GM12878 (cell line): ENCODE measurements around the gene OR10H4. TPM values are rescaled to one million over a fixed set of nuclear protein-coding genes. Genes with fewer than 3 reads are reported as not detected.

Experiments used
- ATAC-seq: fragments of 200-7000 bp; cut with Tn5 transposase; 3 replicates; pipeline ENCODE4 v1.9.1; 2020; ENCODE audit warnings: mild to moderate bottlenecking, moderate library complexity
- BruUV-seq: library from RNA; stranded (reverse); fragments of 400-500 nt; replicated peaks from 2 replicates; lab custom pipeline; 2021; lab: Mats Ljungman, UMichigan
- CTCF ChIA-PET: fragments of 300-600 bp; sonication (Branson Sonifier 250); formaldehyde crosslinking; extraction: SDS; loops from one replicate; lab custom pipeline; 2021; ENCODE audit warnings: inconsistent platforms; lab: Yijun Ruan, JAX
- POLR2A ChIA-PET: fragments of 350-600 bp; formaldehyde crosslinking; extraction: SDS; loops from one replicate; lab custom pipeline; 2021; ENCODE audit warnings: inconsistent platforms; lab: Charles Lee
- RAD21 ChIA-PET: fragments of 300-600 bp; sonication (Branson Sonifier 250); formaldehyde crosslinking; loops from one replicate; lab custom pipeline; 2023; ENCODE audit warnings: antibody characterized with exemption; ENCODE audit not compliant: unreplicated experiment; lab: Charles Lee
- SMC1A ChIA-PET: fragments of 300-600 bp; sonication (Branson Sonifier 250); formaldehyde crosslinking; loops from one replicate; lab custom pipeline; 2023; ENCODE audit not compliant: unreplicated experiment, uncharacterized antibody; lab: Charles Lee
- DNase-seq: peaks from one replicate; pipeline ENCODE4 v3.0.0-alpha.2; 2011; ENCODE audit warnings: low read depth, low spot score
- FAIRE-seq: peaks from 3 replicates; lab custom pipeline; 2011; peaks lifted over from hg19 to GRCh38; lab: Jason Lieb, UNC
- H2AFZ ChIP-seq: 2 replicates; pipeline ENCODE4 v1.6.0; 2011; ENCODE audit warnings: low read depth, low read length, control low read depth; ENCODE audit not compliant: control insufficient read depth
- H3K27ac ChIP-seq: 2 replicates; pipeline ENCODE4 v1.5.1; 2011; ENCODE audit warnings: control low read depth; ENCODE audit not compliant: control insufficient read depth, insufficient read depth
- H3K27me3 ChIP-seq, 2 experiments: replicated peaks in 1 of 2; 2 replicates each; pipeline versions ENCODE4 v1.6.0 to v1.6.1; 2011; ENCODE audit warnings: low read length in 1 of 2; ENCODE audit not compliant: control insufficient read depth in 2 of 2, insufficient read depth in 2 of 2
- H3K36me3 ChIP-seq, 2 experiments: 2 replicates each; pipeline ENCODE4 v1.5.1; 2011; ENCODE audit warnings: low read length in 1 of 2; ENCODE audit not compliant: control insufficient read depth in 2 of 2, insufficient read depth in 2 of 2
- H3K4me1 ChIP-seq: 2 replicates; pipeline ENCODE4 v1.6.1; 2011; ENCODE audit warnings: mild to moderate bottlenecking, low read length, moderate library complexity, mixed read lengths; ENCODE audit not compliant: control insufficient read depth, insufficient read depth
- H3K4me2 ChIP-seq: 2 replicates; pipeline ENCODE4 v1.6.0; 2011; ENCODE audit warnings: control low read depth; ENCODE audit not compliant: control insufficient read depth, insufficient read depth
- H3K4me3 ChIP-seq: fragments of 200-600 bp; sonication (generic); 2 replicates; pipeline ENCODE4 v1.5.1; 2016
- H3K79me2 ChIP-seq: 2 replicates; pipeline ENCODE4 v1.6.0; 2011; ENCODE audit warnings: low read length; ENCODE audit not compliant: control insufficient read depth, insufficient read depth
- H3K9ac ChIP-seq: 2 replicates; pipeline ENCODE4 v1.8.0; 2011; ENCODE audit warnings: low read length, control low read depth, mixed read lengths; ENCODE audit not compliant: control insufficient read depth, insufficient read depth
- H3K9me3 ChIP-seq: replicated peaks from 3 replicates; pipeline ENCODE4 v1.5.1; 2011; ENCODE audit warnings: mild to moderate bottlenecking, low read length; ENCODE audit not compliant: control insufficient read depth, insufficient read depth
- H4K20me1 ChIP-seq: 2 replicates; pipeline ENCODE4 v1.6.0; 2011; ENCODE audit not compliant: control insufficient read depth, insufficient read depth
- CEBPB ChIP-seq, 2 experiments: fragments of 150-350 bp in 1 of 2; IDR thresholded peaks; 2 replicates each; pipeline ENCODE4 v1.6.1; 2012 to 2014; ENCODE audit warnings: low read depth in 2 of 2, low read length in 2 of 2, borderline replicate concordance in 1 of 2, inconsistent platforms in 1 of 2
- NFYB ChIP-seq: IDR thresholded peaks from 2 replicates; pipeline ENCODE4 v1.6.1; 2011; ENCODE audit warnings: low read depth, mild to moderate bottlenecking, low read length, improper control_type of control experiment, moderate library complexity; ENCODE audit not compliant: insufficient read depth
- POLR2A ChIP-seq: IDR thresholded peaks from 2 replicates; pipeline ENCODE4 v1.6.1; 2011; ENCODE audit warnings: low read depth, mild to moderate bottlenecking, low read length
- RUNX3 ChIP-seq: IDR thresholded peaks from 2 replicates; pipeline ENCODE4 v1.6.1; 2012; ENCODE audit warnings: low read length, inconsistent platforms
- SUZ12 ChIP-seq: fragments of 200-600 bp; sonication (generic); IDR thresholded peaks from one replicate; pipeline ENCODE4 v1.6.1; 2018; ENCODE audit warnings: antibody characterized with exemption, mild to moderate bottlenecking; ENCODE audit not compliant: unreplicated experiment
- ZBTB40 ChIP-seq: fragments of 450-650 bp; IDR thresholded peaks from 2 replicates; pipeline ENCODE4 v1.6.1; 2016; ENCODE audit warnings: mild to moderate bottlenecking, moderate library complexity, borderline replicate concordance
- WGBS: methylation state at CpG from one replicate; pipeline ENCODE4 v1.1.6; 2016; ENCODE audit warnings: low lambda C conversion rate; ENCODE audit not compliant: insufficient replicate concordance, insufficient coverage; ENCODE audit errors: missing lambda C conversion rate; 5-methylcytosine and 5-hydroxymethylcytosine counted together
- in situ Hi-C: fragments of 300-500 bp; cut with MboI; formaldehyde crosslinking; loops from 9 replicates; pipeline ENCODE4 v1.14.3; 2018; ENCODE audit warnings: mixed read lengths
- intact Hi-C: fragments of 100-400 bp; cut with micrococcal nuclease; formaldehyde crosslinking; loops from one replicate; pipeline ENCODE4 v1.14.2; 2022; ENCODE audit not compliant: unreplicated experiment
- polyA plus RNA-seq, 11 experiments: library from polyadenylated mRNA; depleted of rRNA in 4 of 11; unstranded in 6 of 11; stranded (reverse) in 5 of 11; fragments of >200 nt; fragmentation: Nextera tagmentation in 4 of 11; fragmentation: Illumina TruSeq in 1 of 11; extraction: Ambion mirVana in 4 of 11; extraction: Trizol in 1 of 11; gene quantifications; 1 replicate in 1 of 11; 2 replicates in 10 of 11; pipeline versions ENCODE4 v1.2.1 to v1.2.3, GENCODE V29; 2011 to 2016; ENCODE audit warnings: inconsistent platforms in 2 of 11, missing spikeins in 2 of 11, low read depth in 1 of 11
- total RNA-seq, 4 experiments: library from RNA; depleted of rRNA in 3 of 4; stranded (reverse); fragments of >200 nt in 3 of 4; fragmentation: Illumina TruSeq in 1 of 4; extraction: Trizol in 1 of 4; gene quantifications; 2 replicates each; pipeline versions ENCODE4 v1.2.1 to v1.2.3, GENCODE V29; 2013 to 2021
- TF ChIP-seq, protein P1 (sequence below): IDR thresholded peaks from 2 replicates; pipeline ENCODE4 v1.6.1; 2012; ENCODE audit warnings: low read depth, low read length, improper control_type of control experiment
- TF ChIP-seq, protein P2 (sequence below): fragments of 450-650 bp; IDR thresholded peaks from 2 replicates; pipeline ENCODE4 v1.6.1; 2014; ENCODE audit warnings: mild to moderate bottlenecking

The OR10H4 gene
- total and polyA plus RNA-seq, 10 of the 15 experiments (the other 5 are each of a cell fraction or from before 2014, with no cell fraction given), result not detected

DNA sequence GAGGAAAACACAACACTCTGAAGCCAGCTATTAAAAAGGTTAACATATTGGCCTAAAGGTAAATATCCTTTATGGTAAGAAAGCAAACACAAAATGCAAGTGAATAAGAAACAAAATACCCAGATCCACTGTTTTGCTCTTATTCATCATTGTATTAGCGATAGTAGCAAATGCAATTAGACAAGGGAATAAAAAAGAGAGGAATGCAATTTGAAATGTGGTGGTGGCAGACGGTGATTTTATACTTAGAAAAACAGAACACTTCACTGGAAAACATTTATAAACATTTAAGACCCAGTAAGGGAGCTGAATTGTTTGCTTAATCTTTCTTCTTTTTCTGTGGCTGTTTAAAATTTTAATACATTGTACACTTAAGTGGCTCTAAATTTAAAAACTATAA is 33.7 kb upstream of the OR10H4 start:
- ChIA-PET CTCF (no interaction called here), SMC1A (interaction anchor here (0.7 kb wide), 2 partner anchors 271 to 414 kb away, joined by 3 read pairs; no protein-coding TSS in a partner anchor), RAD21 (no interaction called here), POLR2A (no interaction called here)
- ATAC-seq (no peak), DNase-seq (no peak), FAIRE-seq (no peak)
- Histone ChIP-seq H3K4me3 (no peak overlapping the region), H3K27ac (no peak overlapping the region), H3K27me3 (peaks cover 1 to 4% of the 10 kb centered on the region in 2 experiments; a peak in 3 of 4 replicates), H3K79me2 (no peaks in the 10 kb centered on the region), H3K4me1 (no peaks in the 10 kb centered on the region), H3K4me2 (no peak overlapping the region), H4K20me1 (no peaks in the 10 kb centered on the region), H2AFZ (no peak overlapping the region), H3K9ac (no peak overlapping the region), H3K36me3 (no peaks in the 10 kb centered on the region), H3K9me3 (no peaks in the 10 kb centered on the region; the same call in 2 of the 3 replicates)
- 90% methylated on average over 2 of the region's 2 CpGs for WGBS
- intact Hi-C loops (no loop called here), in situ Hi-C loops (no loop called here)
- TF ChIP-seq ZBTB40, result no peak
- TF ChIP-seq CEBPB (IDR thresholded peaks at IDR 0.05; ENCODE audit: borderline replicate concordance in 1 of 2, low read depth in 2 of 2, low read length in 2 of 2), result no peak
- TF ChIP-seq SUZ12, result no peak
- TF ChIP-seq, protein P1, sequence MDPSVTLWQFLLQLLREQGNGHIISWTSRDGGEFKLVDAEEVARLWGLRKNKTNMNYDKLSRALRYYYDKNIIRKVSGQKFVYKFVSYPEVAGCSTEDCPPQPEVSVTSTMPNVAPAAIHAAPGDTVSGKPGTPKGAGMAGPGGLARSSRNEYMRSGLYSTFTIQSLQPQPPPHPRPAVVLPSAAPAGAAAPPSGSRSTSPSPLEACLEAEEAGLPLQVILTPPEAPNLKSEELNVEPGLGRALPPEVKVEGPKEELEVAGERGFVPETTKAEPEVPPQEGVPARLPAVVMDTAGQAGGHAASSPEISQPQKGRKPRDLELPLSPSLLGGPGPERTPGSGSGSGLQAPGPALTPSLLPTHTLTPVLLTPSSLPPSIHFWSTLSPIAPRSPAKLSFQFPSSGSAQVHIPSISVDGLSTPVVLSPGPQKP, result no peak
- TF ChIP-seq POLR2A, result no peak
- TF ChIP-seq NFYB, result no peak
- no peak for TF ChIP-seq RUNX3
- TF ChIP-seq, protein P2, sequence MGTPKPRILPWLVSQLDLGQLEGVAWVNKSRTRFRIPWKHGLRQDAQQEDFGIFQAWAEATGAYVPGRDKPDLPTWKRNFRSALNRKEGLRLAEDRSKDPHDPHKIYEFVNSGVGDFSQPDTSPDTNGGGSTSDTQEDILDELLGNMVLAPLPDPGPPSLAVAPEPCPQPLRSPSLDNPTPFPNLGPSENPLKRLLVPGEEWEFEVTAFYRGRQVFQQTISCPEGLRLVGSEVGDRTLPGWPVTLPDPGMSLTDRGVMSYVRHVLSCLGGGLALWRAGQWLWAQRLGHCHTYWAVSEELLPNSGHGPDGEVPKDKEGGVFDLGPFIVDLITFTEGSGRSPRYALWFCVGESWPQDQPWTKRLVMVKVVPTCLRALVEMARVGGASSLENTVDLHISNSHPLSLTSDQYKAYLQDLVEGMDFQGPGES, result no peak
- no TSS peak for BruUV-seq
